B cell (primary cell): ENCODE data around the gene PTTG2. TPM values are rescaled to one million over a fixed set of nuclear protein-coding genes. Genes with fewer than 3 reads are reported as not detected.

ENCODE experiments used
- ATAC-seq: fragments of 200-7000 bp; cut with Tn5 transposase; one replicate; pipeline ENCODE4 v1.10.0; 2021; ENCODE audit warnings: low read depth, mild to moderate bottlenecking, moderate number of reproducible peaks, moderate library complexity
- CTCF ChIA-PET: fragments of 350-600 bp; sonication (Branson Sonifier 250); formaldehyde crosslinking; loops from one replicate; lab custom pipeline; 2021; ENCODE audit warnings: antibody characterized with exemption, inconsistent platforms; lab: Charles Lee
- POLR2A ChIA-PET: fragments of 350-600 bp; sonication (Branson Sonifier 250); formaldehyde crosslinking; loops from one replicate; lab custom pipeline; 2021; ENCODE audit warnings: antibody characterized with exemption; lab: Charles Lee
- DNase-seq: peaks from one replicate; pipeline ENCODE4 v3.0.0; 2013
- H2AFZ ChIP-seq: 2 replicates; pipeline ENCODE4 v1.6.1; 2012; ENCODE audit warnings: mild to moderate bottlenecking, low read depth, low read length; ENCODE audit not compliant: insufficient read depth, poor library complexity, severe bottlenecking
- H3K27ac ChIP-seq, 2 donors: 1 replicate in 1 of 2; 2 replicates in 1 of 2; pipeline ENCODE4 v1.5.1; 2012 to 2013; ENCODE audit warnings: low read length in 2 of 2, mild to moderate bottlenecking in 2 of 2, moderate library complexity in 1 of 2
- H3K27me3 ChIP-seq, 4 experiments: fragments of 200-600 bp in 1 of 4; sonication (generic) in 1 of 4; replicated peaks in 1 of 4; 1 replicate in 2 of 4; 2 replicates in 2 of 4; pipeline versions ENCODE4 v1.6.1 to v1.7.0; 2013 to 2016; ENCODE audit warnings: low read length in 3 of 4, mild to moderate bottlenecking in 2 of 4, mixed read lengths in 1 of 4, moderate library complexity in 1 of 4; ENCODE audit not compliant: insufficient read depth in 4 of 4, control insufficient read depth in 3 of 4; ENCODE audit errors: control extremely low read depth in 1 of 4
- H3K36me3 ChIP-seq, 2 experiments: replicated peaks in 1 of 2; 1 replicate in 1 of 2; 2 replicates in 1 of 2; pipeline versions ENCODE4 v1.6.1 to v1.7.1; 2013; ENCODE audit warnings: low read length in 1 of 2; ENCODE audit not compliant: insufficient read depth in 2 of 2, control insufficient read depth in 1 of 2; ENCODE audit errors: control extremely low read depth in 1 of 2, extremely low read depth in 1 of 2
- H3K4me1 ChIP-seq, 2 donors: fragments of 200-600 bp in 1 of 2; sonication (generic) in 1 of 2; 1 replicate in 1 of 2; 2 replicates in 1 of 2; pipeline versions ENCODE4 v1.5.1 to v1.6.1; 2013 to 2017; ENCODE audit warnings: low read length in 2 of 2; ENCODE audit not compliant: control insufficient read depth in 2 of 2, insufficient read depth in 2 of 2
- H3K4me2 ChIP-seq: replicated peaks from 2 replicates; pipeline ENCODE3; 2012; ENCODE audit warnings: mild to moderate bottlenecking, low read depth, low read length; ENCODE audit not compliant: poor library complexity, severe bottlenecking
- H3K4me3 ChIP-seq, 5 experiments: fragments of 200-600 bp in 1 of 5; sonication (generic) in 1 of 5; 1 replicate in 3 of 5; 2 replicates in 2 of 5; pipeline versions ENCODE4 v1.5.1 to v1.7.0; 2011 to 2016; ENCODE audit warnings: low read length in 4 of 5, mild to moderate bottlenecking in 4 of 5, low read depth in 2 of 5, control low read depth in 1 of 5, moderate library complexity in 1 of 5; ENCODE audit not compliant: insufficient read depth in 1 of 5; ENCODE audit errors: control extremely low read depth in 1 of 5, extremely low read depth in 1 of 5
- H3K79me2 ChIP-seq: fragments of 200-600 bp; sonication (generic); one replicate; pipeline ENCODE4 v1.6.0; 2016; ENCODE audit warnings: low read length; ENCODE audit not compliant: control insufficient read depth, insufficient read depth
- H3K9ac ChIP-seq: fragments of 200-600 bp; sonication (generic); 2 replicates; pipeline ENCODE4 v1.6.1; 2017; ENCODE audit warnings: mild to moderate bottlenecking, low read length, moderate library complexity
- H3K9me3 ChIP-seq, 3 donors: one replicate each; pipeline versions ENCODE4 v1.6.1 to v1.7.1; 2013; ENCODE audit warnings: low read length in 2 of 3; ENCODE audit not compliant: control insufficient read depth in 2 of 3, insufficient read depth in 1 of 3; ENCODE audit errors: control extremely low read depth in 1 of 3
- H4K20me1 ChIP-seq: 2 replicates; pipeline ENCODE4 v1.6.0; 2012; ENCODE audit warnings: mild to moderate bottlenecking, low read length; ENCODE audit not compliant: insufficient read depth, control insufficient read depth, poor library complexity, severe bottlenecking
- H3K27ac Mint-ChIP-seq: one replicate; pipeline ENCODE4 v1.8.0; 2021; ENCODE audit warnings: mixed read lengths
- H3K27me3 Mint-ChIP-seq: one replicate; pipeline ENCODE4 v1.8.0; 2021; ENCODE audit warnings: mixed read lengths
- H3K4me1 Mint-ChIP-seq: one replicate; pipeline ENCODE4 v1.8.0; 2021; ENCODE audit warnings: mixed read lengths
- H3K4me3 Mint-ChIP-seq: one replicate; pipeline ENCODE4 v1.8.0; 2021; ENCODE audit warnings: mixed read lengths
- H3K9me3 Mint-ChIP-seq: one replicate; pipeline ENCODE4 v1.8.0; 2022; ENCODE audit warnings: mixed read lengths; ENCODE audit not compliant: insufficient read depth
- EZH2 ChIP-seq: IDR thresholded peaks from 2 replicates; pipeline ENCODE4 v1.6.1; 2012; ENCODE audit warnings: borderline replicate concordance, low read depth, mild to moderate bottlenecking, moderate library complexity, low read length; ENCODE audit not compliant: insufficient read depth, poor library complexity, severe bottlenecking
- WGBS: methylation state at CpG from one replicate; pipeline ENCODE4 v1.1.5; 2013; ENCODE audit warnings: missing lambda C conversion rate; ENCODE audit not compliant: insufficient coverage; 5-methylcytosine and 5-hydroxymethylcytosine counted together
- intact Hi-C: fragments of 100-400 bp; cut with micrococcal nuclease; formaldehyde crosslinking; loops from one replicate; pipeline ENCODE4 v1.10.0; 2022
- polyA plus RNA-seq: library from polyadenylated mRNA; depleted of rRNA; stranded (reverse); fragments of >200 nt; gene quantifications from 2 replicates; pipeline ENCODE4 v1.2.3, GENCODE V29; 2012
- total RNA-seq, 2 donors: library from RNA; stranded (reverse); fragments of 120-200 nt in 1 of 2; gene quantifications; 1 replicate in 1 of 2; 2 replicates in 1 of 2; pipeline versions ENCODE4 v1.2.3 to v1.2.4, GENCODE V29; 2013 to 2022
- TF ChIP-seq, protein P1 (sequence below): fragments of 200-600 bp; IDR thresholded peaks from one replicate; pipeline ENCODE4 v1.8.0; 2022; ENCODE audit warnings: antibody characterized with exemption, mild to moderate bottlenecking

The PTTG2 gene
- total and polyA plus RNA-seq, 2 donors (not counting 1 experiment from before 2014, with no cell fraction given), result 1.9 to 2.8 TPM

DNA sequence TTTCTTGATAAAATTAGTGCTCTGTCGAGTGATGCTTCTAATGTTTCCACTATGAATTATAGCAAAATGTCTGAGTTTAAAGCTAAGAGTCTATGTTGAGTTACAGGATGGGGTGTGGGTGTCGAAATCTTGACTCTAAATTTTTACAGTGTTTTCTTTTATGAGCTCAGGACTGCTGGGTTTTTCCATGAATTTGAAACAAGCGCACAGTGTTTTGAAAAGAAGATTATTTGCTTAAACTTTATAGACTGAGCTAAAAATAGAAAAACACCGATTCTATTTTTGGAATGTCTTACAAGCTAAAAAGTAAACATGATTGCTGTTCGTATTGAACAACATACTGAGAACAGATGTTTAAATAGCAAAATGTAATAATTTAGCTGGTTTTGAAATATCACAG lies 7.5 kb downstream of the PTTG2 start:
- no peaks in the 10 kb centered on the region for H3K9me3 Mint-ChIP-seq
- 67% methylated on average over 2 of the region's 5 CpGs for WGBS
- H3K9me3 ChIP-seq, result no peaks in the 10 kb centered on the region
- peaks cover 56% of the 10 kb centered on the region for H3K4me1 Mint-ChIP-seq
- H3K27me3 Mint-ChIP-seq, result no peaks in the 10 kb centered on the region
- no peak overlapping the region for H2AFZ ChIP-seq
- ATAC-seq (no peak), DNase-seq (no peak)
- peaks cover 63% of the 10 kb centered on the region for H3K79me2 ChIP-seq
- no peaks in the 10 kb centered on the region for H3K36me3 ChIP-seq
- H3K27me3 ChIP-seq, result no peaks in the 10 kb centered on the region
- peak overlapping the region; percentile 20 for H3K4me3 Mint-ChIP-seq
- peak overlapping the region in 1 of 5 experiments; percentile 4 for H3K4me3 ChIP-seq
- intact Hi-C loops, result no loop called here
- H3K4me2 ChIP-seq, result peak overlapping the region; percentile 54
- no peak for TF ChIP-seq EZH2
- TF ChIP-seq, protein P1, sequence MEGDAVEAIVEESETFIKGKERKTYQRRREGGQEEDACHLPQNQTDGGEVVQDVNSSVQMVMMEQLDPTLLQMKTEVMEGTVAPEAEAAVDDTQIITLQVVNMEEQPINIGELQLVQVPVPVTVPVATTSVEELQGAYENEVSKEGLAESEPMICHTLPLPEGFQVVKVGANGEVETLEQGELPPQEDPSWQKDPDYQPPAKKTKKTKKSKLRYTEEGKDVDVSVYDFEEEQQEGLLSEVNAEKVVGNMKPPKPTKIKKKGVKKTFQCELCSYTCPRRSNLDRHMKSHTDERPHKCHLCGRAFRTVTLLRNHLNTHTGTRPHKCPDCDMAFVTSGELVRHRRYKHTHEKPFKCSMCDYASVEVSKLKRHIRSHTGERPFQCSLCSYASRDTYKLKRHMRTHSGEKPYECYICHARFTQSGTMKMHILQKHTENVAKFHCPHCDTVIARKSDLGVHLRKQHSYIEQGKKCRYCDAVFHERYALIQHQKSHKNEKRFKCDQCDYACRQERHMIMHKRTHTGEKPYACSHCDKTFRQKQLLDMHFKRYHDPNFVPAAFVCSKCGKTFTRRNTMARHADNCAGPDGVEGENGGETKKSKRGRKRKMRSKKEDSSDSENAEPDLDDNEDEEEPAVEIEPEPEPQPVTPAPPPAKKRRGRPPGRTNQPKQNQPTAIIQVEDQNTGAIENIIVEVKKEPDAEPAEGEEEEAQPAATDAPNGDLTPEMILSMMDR, result no peak
- no peak overlapping the region for H3K27ac ChIP-seq
- POLR2A ChIA-PET, result interaction anchor here (0.6 kb wide), 1 partner anchor 316 kb away, joined by 3 read pairs; no protein-coding TSS in a partner anchor
- peak overlapping the region; percentile 9 for H3K9ac ChIP-seq
- peaks cover 35 to 38% of the 10 kb centered on the region in 2 donors for H3K4me1 ChIP-seq
- peaks cover 16% of the 10 kb centered on the region for H4K20me1 ChIP-seq
- CTCF ChIA-PET, result interaction anchor here (1.1 to 1.5 kb wide), 3 partner anchors 11 to 71 kb away, joined by 3 to 4 read pairs (median 4); no protein-coding TSS in a partner anchor
- peak overlapping the region; percentile 21 for H3K27ac Mint-ChIP-seq

DNA sequence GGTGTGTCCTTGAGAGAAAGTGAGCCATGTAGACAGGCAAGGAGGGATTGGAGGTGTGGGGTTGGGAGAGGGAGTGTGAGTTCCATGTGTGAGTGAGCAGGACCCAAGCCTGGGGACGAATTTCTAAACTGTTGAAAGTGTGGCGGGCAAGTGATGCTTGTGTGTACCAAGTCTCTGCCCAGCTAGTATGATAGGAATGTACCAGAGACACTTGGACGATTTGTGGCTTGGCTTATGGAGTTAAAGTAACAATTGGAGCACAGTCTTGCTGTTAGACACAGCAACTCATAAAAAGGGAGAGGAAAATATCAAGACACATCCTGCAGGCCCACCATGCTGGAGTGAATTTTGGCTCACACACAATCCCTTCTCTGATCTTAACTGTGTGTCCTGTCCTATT lies 8.5 kb downstream of the PTTG2 start:
- intact Hi-C loops, result no loop called here
- no peak overlapping the region for H2AFZ ChIP-seq
- no peak overlapping the region for H3K4me3 Mint-ChIP-seq
- ATAC-seq (no peak), DNase-seq (no peak)
- no peak overlapping the region for H3K27ac ChIP-seq
- H3K4me1 ChIP-seq, result peaks cover 33 to 37% of the 10 kb centered on the region in 2 donors
- no peak for TF ChIP-seq EZH2
- TF ChIP-seq, protein P1, result no peak
- H3K27ac Mint-ChIP-seq, result no peak overlapping the region
- H3K4me2 ChIP-seq, result no peak overlapping the region
- H3K27me3 Mint-ChIP-seq, result no peaks in the 10 kb centered on the region
- H3K4me3 ChIP-seq, result no peak overlapping the region
- POLR2A ChIA-PET, result no interaction called here
- H3K9me3 ChIP-seq, result no peaks in the 10 kb centered on the region
- peaks cover 63% of the 10 kb centered on the region for H3K79me2 ChIP-seq
- H3K4me1 Mint-ChIP-seq, result peaks cover 54% of the 10 kb centered on the region
- CTCF ChIA-PET, result no interaction called here
- 97% methylated on average over 3 of the region's 3 CpGs for WGBS
- H4K20me1 ChIP-seq, result peaks cover 16% of the 10 kb centered on the region
- no peak overlapping the region for H3K9ac ChIP-seq
- H3K27me3 ChIP-seq, result no peaks in the 10 kb centered on the region
- no peaks in the 10 kb centered on the region for H3K9me3 Mint-ChIP-seq
- H3K36me3 ChIP-seq, result no peaks in the 10 kb centered on the region
